GM23338 (cell line): Measurements from ENCODE around the gene SULT1B1.

ENCODE experiments used
- CREB1 ChIP-seq: fragments of 250-450 bp; sonication (Bioruptor Pico); IDR thresholded peaks from 2 replicates; pipeline ENCODE4 v1.5.0; 2020; ENCODE audit warnings: low read depth, mild to moderate bottlenecking, moderate library complexity
- EZH2 ChIP-seq: fragments of 200-600 bp; sonication (generic); IDR thresholded peaks from one replicate; pipeline ENCODE4 v1.8.0; 2017; ENCODE audit warnings: antibody characterized with exemption, mild to moderate bottlenecking, low read depth; ENCODE audit not compliant: unreplicated experiment
- EZH2phosphoT487 ChIP-seq: fragments of 200-600 bp; sonication (generic); IDR thresholded peaks from one replicate; pipeline ENCODE4 v1.8.1; 2018; ENCODE audit warnings: antibody characterized with exemption; ENCODE audit not compliant: unreplicated experiment
- POLR2AphosphoS5 ChIP-seq: IDR thresholded peaks from 2 replicates; pipeline ENCODE4 v1.6.1; 2016; ENCODE audit warnings: antibody characterized with exemption, low read depth
- TF ChIP-seq, protein P1 (sequence below), 2 experiments: fragments of 200-600 bp in 1 of 2; sonication (generic) in 1 of 2; conservative IDR thresholded peaks; 2 replicates each; pipeline versions ENCODE4 v1.5.1 to v1.6.1; 2016 to 2017; ENCODE audit warnings: antibody characterized with exemption in 2 of 2, low read depth in 2 of 2, mild to moderate bottlenecking in 2 of 2, moderate library complexity in 1 of 2
- TF ChIP-seq, protein P2 (sequence below): IDR thresholded peaks from one replicate; pipeline ENCODE4 v1.6.1; 2018; ENCODE audit warnings: antibody characterized with exemption; ENCODE audit not compliant: unreplicated experiment

DNA sequence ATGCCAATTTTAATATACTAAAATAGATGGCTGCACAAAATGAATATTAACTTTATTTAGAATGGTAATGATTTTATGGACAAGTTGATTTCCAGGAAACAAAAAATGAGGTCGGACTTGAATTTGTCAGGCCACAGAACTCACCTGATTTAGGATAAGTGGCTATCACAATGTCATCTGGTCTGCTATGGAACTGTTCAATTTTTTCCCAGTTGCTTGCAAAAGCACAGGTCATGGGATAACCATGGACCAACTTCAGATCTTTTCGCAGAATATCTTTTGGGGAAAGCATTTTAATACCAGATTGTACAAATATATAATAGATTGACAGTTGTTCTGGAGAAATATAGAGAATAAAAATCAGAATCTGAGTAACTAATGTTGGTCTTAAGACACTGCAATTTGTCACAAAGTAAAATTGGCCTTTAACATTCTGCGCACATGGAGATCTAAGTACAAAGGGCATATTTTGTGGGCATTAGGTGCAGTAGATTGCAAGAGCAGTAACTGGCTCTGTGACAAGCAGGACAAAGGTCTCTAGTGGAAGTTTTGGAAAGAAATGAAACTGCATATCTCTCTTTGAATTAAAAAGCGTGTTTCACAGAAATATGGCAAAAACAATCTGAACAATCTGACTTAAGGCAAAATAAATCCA lies 5.4 kb downstream of the SULT1B1 start:
- no peak for TF ChIP-seq EZH2
- TF ChIP-seq, protein P1, sequence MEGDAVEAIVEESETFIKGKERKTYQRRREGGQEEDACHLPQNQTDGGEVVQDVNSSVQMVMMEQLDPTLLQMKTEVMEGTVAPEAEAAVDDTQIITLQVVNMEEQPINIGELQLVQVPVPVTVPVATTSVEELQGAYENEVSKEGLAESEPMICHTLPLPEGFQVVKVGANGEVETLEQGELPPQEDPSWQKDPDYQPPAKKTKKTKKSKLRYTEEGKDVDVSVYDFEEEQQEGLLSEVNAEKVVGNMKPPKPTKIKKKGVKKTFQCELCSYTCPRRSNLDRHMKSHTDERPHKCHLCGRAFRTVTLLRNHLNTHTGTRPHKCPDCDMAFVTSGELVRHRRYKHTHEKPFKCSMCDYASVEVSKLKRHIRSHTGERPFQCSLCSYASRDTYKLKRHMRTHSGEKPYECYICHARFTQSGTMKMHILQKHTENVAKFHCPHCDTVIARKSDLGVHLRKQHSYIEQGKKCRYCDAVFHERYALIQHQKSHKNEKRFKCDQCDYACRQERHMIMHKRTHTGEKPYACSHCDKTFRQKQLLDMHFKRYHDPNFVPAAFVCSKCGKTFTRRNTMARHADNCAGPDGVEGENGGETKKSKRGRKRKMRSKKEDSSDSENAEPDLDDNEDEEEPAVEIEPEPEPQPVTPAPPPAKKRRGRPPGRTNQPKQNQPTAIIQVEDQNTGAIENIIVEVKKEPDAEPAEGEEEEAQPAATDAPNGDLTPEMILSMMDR (conservative IDR thresholded peaks at IDR 0.05; ENCODE audit: low read depth in 2 of 2): no peak
- TF ChIP-seq EZH2phosphoT487: no peak
- TF ChIP-seq POLR2AphosphoS5: no peak
- TF ChIP-seq CREB1 (CRISPR knock-in tag): no peak
- TF ChIP-seq, protein P2, sequence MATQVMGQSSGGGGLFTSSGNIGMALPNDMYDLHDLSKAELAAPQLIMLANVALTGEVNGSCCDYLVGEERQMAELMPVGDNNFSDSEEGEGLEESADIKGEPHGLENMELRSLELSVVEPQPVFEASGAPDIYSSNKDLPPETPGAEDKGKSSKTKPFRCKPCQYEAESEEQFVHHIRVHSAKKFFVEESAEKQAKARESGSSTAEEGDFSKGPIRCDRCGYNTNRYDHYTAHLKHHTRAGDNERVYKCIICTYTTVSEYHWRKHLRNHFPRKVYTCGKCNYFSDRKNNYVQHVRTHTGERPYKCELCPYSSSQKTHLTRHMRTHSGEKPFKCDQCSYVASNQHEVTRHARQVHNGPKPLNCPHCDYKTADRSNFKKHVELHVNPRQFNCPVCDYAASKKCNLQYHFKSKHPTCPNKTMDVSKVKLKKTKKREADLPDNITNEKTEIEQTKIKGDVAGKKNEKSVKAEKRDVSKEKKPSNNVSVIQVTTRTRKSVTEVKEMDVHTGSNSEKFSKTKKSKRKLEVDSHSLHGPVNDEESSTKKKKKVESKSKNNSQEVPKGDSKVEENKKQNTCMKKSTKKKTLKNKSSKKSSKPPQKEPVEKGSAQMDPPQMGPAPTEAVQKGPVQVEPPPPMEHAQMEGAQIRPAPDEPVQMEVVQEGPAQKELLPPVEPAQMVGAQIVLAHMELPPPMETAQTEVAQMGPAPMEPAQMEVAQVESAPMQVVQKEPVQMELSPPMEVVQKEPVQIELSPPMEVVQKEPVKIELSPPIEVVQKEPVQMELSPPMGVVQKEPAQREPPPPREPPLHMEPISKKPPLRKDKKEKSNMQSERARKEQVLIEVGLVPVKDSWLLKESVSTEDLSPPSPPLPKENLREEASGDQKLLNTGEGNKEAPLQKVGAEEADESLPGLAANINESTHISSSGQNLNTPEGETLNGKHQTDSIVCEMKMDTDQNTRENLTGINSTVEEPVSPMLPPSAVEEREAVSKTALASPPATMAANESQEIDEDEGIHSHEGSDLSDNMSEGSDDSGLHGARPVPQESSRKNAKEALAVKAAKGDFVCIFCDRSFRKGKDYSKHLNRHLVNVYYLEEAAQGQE: no peak
